IPS-15b (cell line): ENCODE data around the gene TAOK1.

ENCODE experiments used
- H3K27me3 ChIP-seq: one replicate; pipeline ENCODE4 v1.6.1; 2013; ENCODE audit warnings: low read length; ENCODE audit not compliant: control insufficient read depth, insufficient read depth
- H3K36me3 ChIP-seq: one replicate; pipeline ENCODE4 v1.6.1; 2013; ENCODE audit warnings: low read length; ENCODE audit not compliant: control insufficient read depth, insufficient read depth
- H3K4me1 ChIP-seq: one replicate; pipeline ENCODE4 v1.6.1; 2013; ENCODE audit warnings: mild to moderate bottlenecking, low read length; ENCODE audit not compliant: control insufficient read depth, insufficient read depth
- H3K4me3 ChIP-seq: one replicate; pipeline ENCODE4 v1.5.1; 2013; ENCODE audit warnings: low read depth, low read length
- H3K9ac ChIP-seq: one replicate; pipeline ENCODE4 v1.6.1; 2013; ENCODE audit warnings: low read depth, mild to moderate bottlenecking, low read length
- H3K9me3 ChIP-seq: one replicate; pipeline ENCODE4 v1.6.1; 2013; ENCODE audit warnings: mild to moderate bottlenecking, low read length; ENCODE audit not compliant: control insufficient read depth, insufficient read depth

TAOK1 gene

DNA sequence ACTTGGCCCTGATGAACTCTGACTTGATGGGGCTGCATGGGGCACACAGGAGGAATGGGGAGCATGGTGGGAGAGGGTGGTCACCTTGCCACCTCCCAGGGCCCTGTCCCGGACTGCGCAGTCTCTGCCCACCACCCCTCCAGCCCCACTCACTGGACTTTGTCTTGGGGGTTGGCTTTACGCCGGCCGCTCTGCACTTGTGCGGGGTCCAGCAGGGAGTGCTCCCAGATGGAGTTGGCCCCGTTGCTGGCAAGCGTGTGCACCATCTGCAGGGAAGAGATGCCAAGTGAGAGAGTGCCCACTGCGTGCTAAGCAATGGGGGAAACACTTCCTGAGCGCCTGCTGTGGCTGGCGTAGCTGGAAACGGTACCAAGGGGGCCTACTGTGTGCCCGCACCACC is 192.6 kb downstream of the TAOK1 start:
- no peaks in the 10 kb centered on the region for H3K9me3 ChIP-seq
- H3K36me3 ChIP-seq: peaks cover 9% of the 10 kb centered on the region
- peaks cover 6% of the 10 kb centered on the region for H3K27me3 ChIP-seq
- H3K4me3 ChIP-seq: no peak overlapping the region
- H3K9ac ChIP-seq: no peak overlapping the region
- H3K4me1 ChIP-seq: peaks cover 9% of the 10 kb centered on the region

DNA sequence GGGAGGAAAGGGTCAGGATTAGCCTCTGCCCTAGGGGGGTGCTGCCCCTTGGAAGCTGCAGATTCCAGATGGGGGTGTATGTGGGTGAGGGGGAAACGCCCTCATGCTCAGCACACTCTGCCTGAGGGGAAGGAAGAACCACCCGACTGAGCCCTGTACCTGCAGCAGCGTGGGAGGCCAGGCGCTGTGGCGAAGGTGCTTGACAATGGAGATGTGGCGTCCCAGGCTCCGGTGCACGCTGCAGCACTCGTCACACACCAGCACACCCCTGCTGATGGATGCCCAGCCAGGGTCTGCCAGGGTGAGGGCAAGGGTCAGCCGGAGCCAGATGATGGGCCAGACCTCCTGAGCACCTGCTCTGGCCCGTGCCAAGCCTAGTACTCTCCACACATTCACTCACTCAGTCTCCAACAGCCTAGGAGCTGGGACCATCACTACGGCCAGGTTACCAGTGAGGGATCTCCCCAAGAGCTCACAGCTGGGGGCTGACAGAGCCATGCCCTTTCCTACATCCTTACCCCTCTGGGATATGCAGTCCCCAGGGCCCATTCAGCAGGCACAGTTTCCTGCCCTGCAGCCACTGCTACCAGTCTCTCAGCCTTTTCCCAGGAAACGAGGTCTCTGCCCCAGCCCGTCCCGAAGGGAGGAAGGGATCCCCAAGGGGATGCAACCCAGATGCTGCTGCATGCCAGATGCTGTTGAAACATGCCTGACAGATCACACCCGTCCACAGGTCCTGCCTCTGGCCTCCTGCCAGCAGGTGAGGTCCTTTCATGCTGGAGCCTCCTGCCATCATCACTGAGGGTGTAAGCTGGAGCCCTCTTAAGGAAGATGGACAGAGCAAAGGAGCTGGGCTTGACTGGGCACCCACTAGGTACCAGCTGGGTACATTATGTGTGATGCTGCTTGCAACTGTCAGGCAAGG is 193.4 kb downstream of the TAOK1 start:
- peaks cover 9% of the 10 kb centered on the region for H3K4me1 ChIP-seq
- peaks cover 3% of the 10 kb centered on the region for H3K36me3 ChIP-seq
- H3K9ac ChIP-seq: no peak overlapping the region
- H3K27me3 ChIP-seq: peaks cover 11% of the 10 kb centered on the region
- no peak overlapping the region for H3K4me3 ChIP-seq
- H3K9me3 ChIP-seq: no peaks in the 10 kb centered on the region

DNA sequence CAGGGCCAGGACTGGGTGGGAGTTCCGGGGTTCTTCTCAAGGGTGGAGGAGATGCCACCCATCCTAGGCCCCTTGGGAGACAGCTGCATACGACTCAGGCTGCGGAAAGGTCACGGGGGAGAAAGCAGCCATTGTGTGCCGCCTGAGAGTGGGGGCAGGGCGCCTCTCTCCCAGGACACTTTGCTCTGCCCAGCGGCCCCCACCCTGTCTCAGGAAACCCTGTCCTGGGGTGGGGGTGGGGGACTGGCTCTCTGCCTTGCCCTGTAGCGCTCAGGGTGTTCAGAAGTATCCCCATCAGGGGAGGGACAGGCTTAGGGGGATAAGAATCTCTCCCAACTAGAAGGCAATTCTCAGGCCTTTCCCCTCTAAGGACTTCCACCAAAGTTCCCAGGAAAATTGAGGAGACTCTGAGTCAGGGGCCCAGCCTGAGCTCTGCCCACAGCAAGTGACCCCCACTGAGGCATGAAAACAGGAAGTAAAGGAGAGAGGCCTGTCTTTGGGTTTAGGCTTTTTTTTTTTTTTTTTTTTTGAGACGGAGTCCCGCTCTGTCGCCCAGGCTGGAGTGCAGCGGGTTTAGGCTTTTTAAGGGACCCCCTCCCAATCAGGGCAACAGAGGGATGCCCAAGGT is 194.4 kb downstream of the TAOK1 start:
- Histone ChIP-seq H3K4me1 (peaks cover 9% of the 10 kb centered on the region), H3K4me3 (no peak overlapping the region), H3K36me3 (peaks cover 3% of the 10 kb centered on the region), H3K27me3 (peaks cover 11% of the 10 kb centered on the region), H3K9me3 (no peaks in the 10 kb centered on the region), H3K9ac (peak overlapping the region; percentile 24)

DNA sequence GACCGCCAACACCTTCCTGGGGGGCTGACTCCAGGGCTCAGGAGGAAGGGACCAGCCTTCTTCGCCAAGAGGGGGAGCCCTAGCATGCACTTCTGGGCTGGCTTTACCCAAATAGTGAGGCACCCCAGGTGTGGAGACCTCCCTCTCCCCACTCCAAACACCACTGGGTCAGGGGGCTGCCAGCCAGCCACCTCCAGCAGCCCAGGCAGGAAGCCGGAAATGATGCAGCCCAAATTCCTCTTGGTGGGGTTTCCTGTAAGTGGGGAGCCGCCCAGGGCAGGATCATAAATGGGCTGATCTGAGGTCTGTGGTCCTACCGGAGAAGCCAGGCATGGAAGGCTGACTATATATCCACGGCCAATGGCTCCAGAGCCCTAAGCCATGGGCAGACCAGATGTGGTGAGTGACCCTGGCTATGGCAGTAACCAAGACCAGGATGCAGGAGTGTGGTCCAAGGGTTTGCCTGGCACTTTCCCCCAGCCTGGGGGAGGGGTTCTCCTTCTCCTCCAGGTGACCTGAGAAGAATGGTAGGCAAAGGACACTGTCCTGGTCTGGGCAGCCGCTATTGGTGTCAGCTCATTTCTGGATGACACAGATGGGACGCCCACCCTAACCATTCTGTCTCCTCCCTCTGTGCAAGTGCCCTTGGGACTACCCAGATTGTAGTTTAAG is 195.1 kb downstream of the TAOK1 start:
- Histone ChIP-seq H3K36me3 (peaks cover 3% of the 10 kb centered on the region), H3K27me3 (peaks cover 16% of the 10 kb centered on the region), H3K4me3 (no peak overlapping the region), H3K9me3 (no peaks in the 10 kb centered on the region), H3K9ac (no peak overlapping the region), H3K4me1 (peaks cover 13% of the 10 kb centered on the region)

DNA sequence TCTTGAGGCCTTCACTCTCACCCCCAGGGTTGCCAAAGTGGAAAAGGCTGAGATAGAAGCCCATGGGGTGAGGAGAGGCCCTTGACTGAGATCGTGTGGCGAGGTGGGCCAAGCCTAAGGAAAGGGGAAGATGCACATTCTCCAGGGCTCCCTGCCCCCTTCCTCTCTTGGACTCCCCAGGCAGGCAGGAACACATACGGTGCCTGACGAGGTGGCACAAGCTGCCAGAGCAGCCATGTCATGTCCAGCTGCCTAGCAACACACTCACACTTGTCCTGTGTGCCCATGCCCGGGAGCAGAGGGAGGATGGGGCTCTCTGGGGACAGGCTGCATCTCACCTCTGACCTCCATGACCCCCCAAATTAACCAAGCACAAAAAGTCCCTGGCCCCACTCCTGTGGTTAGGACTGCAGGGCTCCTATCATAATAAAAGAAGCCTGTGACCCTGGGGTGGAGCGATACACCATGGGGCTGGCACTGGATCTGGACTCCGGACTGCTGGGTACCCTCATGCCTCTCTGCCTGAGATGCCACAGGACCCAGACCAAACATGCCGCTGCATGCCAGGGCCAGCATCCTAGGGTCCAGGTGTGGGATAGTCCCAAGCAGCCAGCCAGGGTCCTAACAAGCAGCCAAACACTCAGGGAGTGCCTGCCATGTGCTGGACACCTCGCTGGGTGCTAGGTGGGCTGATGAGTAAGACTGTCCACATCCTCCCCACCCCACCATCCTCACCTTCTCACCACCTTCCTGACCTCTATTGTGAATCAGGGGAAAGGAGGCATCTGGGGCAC is 196.7 kb downstream of the TAOK1 start:
- H3K27me3 ChIP-seq: peaks cover 21% of the 10 kb centered on the region
- H3K36me3 ChIP-seq: peaks cover 3% of the 10 kb centered on the region
- H3K9me3 ChIP-seq: no peaks in the 10 kb centered on the region
- H3K9ac ChIP-seq: no peak overlapping the region
- H3K4me1 ChIP-seq: peaks cover 14% of the 10 kb centered on the region
- H3K4me3 ChIP-seq: no peak overlapping the region

DNA sequence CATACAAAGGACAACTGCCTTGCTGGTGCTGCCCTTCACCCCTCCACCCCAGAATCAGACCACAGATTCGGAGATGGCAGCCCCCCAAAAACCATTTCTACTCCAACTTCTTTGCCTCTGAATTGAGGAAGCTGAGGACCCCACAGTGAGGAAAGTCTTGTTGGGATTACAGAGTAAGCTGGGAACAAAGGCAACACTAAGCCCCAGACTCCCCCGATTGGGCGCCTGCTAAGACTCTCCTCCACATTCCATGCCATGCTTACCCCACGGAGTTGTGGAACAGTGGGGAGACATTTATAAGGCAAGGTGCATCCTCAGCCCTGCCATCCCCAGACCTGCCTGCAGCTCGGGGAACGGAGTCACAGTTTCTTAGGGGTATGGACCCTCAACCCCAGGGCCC is 197.4 kb downstream of the TAOK1 start:
- peaks cover 14% of the 10 kb centered on the region for H3K4me1 ChIP-seq
- H3K4me3 ChIP-seq: no peak overlapping the region
- peaks cover 21% of the 10 kb centered on the region for H3K27me3 ChIP-seq
- no peaks in the 10 kb centered on the region for H3K9me3 ChIP-seq
- H3K36me3 ChIP-seq: peaks cover 3% of the 10 kb centered on the region
- H3K9ac ChIP-seq: no peak overlapping the region

DNA sequence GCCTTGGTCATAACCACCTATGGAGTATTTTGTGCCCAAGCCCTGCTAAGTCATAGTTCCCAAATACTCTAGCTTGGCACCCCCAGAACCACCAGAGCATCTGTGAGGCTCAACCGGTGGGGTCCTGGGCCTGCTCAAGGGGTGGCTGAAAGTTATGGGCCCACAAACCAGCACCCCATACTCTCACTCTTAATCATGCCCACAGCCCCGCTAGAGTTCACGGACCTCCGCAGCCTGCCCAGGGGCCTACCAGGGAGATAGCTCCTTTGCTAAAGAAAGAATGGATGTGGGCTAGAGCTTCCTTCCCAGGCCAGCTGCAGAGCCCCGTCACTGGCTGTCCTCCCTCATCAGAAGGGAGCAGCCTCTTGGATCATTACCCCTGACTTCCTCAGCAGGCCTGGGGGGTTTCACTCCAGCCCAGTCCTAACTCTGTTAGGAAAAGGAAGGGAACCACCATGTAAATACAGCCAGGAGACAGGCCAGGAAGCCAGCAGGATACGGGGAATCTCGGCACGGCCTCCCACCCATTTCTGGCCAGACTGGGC is 197.9 kb downstream of the TAOK1 start:
- H3K9ac ChIP-seq: no peak overlapping the region
- no peaks in the 10 kb centered on the region for H3K9me3 ChIP-seq
- peaks cover 1% of the 10 kb centered on the region for H3K36me3 ChIP-seq
- peaks cover 14% of the 10 kb centered on the region for H3K4me1 ChIP-seq
- peaks cover 21% of the 10 kb centered on the region for H3K27me3 ChIP-seq
- peak overlapping the region; percentile 77 for H3K4me3 ChIP-seq

DNA sequence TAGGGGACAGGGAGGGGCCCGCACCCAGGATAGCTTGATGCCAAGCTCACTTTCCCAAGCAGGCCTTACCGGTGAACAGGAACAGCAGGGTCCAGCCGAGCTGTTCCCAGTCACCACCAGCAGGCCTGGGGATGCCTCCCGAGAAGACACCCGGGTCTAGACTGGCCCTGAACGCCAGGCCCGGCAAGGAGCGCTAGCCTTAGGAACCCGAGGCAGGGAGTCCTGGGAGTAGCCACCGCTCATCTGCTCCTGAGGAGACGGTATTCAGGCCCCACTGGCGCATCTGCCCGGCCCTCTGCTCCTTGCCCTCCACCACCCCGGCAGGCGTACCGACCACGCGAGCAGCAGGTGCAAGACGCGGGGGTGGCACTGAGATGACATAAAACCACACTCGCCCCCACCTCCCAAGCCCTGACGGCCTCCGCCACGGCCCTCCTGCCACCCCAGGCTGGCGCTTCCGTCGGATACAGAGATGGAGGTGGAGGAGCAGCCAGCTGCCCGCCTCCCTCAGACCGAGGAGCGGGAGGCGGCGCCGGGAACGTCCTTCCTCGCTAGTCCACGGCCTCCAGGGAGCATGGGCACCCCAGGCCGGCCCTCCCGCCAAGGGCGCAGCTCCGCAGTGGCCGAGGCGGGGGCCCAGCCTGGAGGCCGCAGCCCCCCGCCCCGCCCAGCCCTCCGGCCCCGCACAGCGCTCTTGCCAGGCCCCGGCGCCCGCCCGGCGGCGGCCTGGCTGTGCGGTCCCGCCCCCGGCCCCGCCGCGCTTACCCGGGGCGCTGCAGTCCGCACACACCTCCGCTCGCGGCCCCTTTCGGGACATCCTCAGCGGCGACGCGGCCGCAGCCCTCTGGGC is 198.6 kb downstream of the TAOK1 start:
- Histone ChIP-seq H3K9me3 (no peaks in the 10 kb centered on the region), H3K36me3 (no peaks in the 10 kb centered on the region), H3K4me1 (peaks cover 14% of the 10 kb centered on the region), H3K9ac (peak overlapping the region; percentile 47), H3K27me3 (peaks cover 21% of the 10 kb centered on the region), H3K4me3 (peak overlapping the region; percentile 77)

DNA sequence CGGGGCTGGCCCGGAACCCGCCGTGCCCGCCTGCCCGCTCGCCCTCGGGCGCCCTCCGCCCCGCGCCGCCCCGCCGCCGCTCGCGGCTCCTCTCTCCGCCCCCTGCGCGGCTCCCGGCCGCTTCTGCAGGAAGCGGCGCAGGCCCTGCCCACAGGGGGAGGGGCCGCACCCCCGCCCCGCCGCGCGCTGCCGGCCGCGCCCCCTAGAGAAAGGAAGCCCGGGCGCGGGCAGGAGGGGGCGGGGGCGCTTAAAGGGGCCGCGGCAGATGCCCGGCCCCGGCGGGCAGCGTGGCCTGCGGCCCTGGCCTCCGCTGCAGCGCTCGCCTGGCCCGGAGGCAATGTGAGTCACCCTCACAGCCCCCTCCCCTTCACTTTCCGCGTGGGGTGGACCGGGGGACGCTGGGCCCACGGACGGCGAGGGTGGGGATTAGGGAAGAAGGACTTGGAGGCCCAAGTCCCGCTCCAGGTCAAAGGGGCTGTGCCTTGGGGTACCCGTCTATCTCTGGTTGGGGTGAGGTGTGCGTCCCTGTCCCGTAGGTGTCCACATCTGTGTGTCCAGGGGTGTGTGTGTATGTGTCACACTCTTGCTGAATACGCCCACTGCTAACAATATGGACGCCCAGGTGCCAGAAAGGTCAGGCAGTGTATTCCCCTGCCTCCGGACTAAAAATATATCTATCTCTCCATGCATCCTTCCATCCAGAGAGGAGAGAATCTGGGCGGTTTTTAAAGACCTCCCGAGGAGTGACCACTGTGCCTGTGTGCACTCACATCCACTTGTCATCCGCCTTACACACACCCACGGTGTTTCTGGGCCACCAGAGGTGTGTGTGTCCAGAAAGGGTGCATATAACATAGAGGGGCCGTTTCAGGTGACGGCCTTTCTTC is 199.6 kb downstream of the TAOK1 start, which contains the start of gene GIT1:
GIT1 (minus strand) TSS at position 125 of the 887 bp plus-strand sequence. CDS start 270 bp downstream, outside the sequence.
- no peaks in the 10 kb centered on the region for H3K36me3 ChIP-seq
- peak within 1 kb of the TSS; percentile 77 for H3K4me3 ChIP-seq
- peaks cover 10% of the 10 kb centered on the region for H3K4me1 ChIP-seq
- H3K27me3 ChIP-seq: peaks cover 21% of the 10 kb centered on the region
- peak within 1 kb of the TSS; percentile 47 for H3K9ac ChIP-seq
- no peaks in the 10 kb centered on the region for H3K9me3 ChIP-seq
